HG03432 (cell line): ENCODE measurements around the gene TMPRSS2.

Source experiments
- ATAC-seq: cut with Tn5 transposase; IDR thresholded peaks from one replicate; pipeline ENCODE4 v1.9.1; 2021; ENCODE audit warnings: mild to moderate bottlenecking, moderate library complexity; ENCODE audit not compliant: unreplicated experiment

The TMPRSS2 gene

DNA sequence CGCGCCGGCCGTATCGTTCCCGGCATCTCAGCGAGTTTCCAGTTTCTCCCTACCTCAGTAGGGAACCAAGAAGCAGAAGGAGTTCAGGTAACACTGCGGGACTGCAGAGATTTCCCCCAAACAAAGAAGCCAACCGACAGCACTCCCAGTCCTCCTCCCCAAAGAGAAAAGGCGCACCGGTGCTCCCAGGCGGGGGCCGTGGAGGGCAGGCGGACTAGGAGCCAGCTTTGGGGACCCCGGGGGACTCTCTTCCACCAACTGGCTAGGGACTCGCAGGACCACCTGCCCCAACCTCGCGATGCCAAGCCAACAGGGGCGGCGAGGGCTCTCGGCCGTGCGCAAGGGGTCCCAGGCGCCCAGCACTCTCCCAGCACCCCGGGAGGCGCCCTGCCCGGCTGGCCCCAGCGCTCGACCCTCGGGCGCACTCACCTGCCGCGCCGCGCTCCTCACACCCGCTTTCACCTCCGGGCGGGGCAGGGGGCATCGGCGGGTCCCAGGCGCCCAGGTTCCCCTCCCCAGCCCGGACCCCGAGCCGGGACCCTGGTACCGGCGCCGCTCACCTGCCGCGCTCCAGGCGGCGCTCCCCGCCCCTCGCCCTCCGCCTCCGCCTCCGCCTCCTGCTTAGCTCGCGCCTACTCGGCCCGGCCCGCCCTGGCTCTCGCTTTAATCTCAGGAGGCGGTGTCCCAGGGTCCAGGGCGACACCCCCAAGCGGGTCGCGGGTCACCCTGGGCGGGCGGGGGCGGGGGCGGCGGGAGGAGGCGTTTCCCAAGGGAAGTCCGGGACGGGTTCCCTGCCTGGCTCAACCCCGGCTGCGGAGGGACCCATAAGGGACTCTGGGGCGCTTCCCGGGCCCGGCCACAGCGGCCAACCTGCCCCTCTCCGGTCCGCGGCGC, at the start of gene TMPRSS2:
Gene TMPRSS2, minus strand, starts transcription at position 638 of the 894 bp plus-strand sequence. CDS start 10,025 bp downstream, outside the sequence.
- no peak for ATAC-seq

DNA sequence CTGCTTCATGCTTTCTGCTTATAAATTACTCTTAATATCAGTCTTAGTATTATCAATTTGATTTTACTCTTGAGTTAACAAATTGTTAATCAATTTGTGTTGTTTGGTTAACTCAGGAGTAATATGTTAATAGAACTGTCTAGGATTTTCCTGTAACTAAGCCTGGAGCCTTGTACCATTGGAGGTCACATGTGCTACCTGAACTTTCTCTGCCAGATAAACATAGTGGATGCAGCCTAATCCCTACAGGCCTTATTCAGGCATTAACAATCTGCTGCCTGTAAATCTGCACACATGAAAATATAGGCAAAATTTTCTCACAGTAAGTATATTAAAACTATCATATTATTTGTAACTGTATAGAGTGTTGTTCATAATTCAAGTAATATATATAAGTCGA, 47.1 kb upstream of the TMPRSS2 start:
- ATAC-seq: no peak

DNA sequence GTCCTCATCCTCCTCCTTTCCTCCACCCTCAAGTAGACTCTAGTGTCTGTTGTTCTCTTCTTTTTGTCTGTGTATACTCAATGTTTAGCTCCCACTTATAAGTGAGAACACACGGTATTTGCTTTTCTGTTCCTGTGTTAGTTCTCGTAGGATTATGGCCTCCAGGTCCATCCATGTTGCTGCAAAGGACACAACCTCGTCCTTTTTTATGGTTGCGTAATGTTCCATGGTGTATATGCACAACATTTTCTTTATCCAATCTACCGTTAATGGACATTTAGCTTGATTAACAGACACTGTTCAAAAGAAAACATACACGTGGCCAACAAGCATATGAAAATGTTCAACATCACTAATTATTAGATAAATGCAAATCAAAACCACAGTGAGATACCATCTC, 44.3 kb upstream of the TMPRSS2 start:
- ATAC-seq: no peak

DNA sequence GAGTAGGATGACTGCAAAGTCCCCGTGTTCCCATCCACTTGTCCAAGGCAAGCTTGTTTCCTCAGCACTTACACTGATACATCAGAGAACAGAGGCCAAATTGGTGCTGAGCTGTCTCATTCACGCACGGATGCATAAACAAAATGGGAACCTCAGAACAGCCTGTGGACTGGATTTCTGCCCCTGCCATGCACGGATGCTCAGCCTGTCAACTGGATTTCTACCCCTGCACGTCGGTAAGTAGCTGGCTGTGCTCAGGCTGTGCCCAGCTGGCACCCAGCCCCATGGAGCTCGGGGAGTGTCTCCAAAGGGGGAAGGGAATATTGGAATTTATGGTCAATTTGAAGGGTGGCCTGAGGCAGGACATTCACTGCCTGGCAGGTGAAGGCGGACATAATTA, 40.8 kb upstream of the TMPRSS2 start:
- ATAC-seq: no peak

DNA sequence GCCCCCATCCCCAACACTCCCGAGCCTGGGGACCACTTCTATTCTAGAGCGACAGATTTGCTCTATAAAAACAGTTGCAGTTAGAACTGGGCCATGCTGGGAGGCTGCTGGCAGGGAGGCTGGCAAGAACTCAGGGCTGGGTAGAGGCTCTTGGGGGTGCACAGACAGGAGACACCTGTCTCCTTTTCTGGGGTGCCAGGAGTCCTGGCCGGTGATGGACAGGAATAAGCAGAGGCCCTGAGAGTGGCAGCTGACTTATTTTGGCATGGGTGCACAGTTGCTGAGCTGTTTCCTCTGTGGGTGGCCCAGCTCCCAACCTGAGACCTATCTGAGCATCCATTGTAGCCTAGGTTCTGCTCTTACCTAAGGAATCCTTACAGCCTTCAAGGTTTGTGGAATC, 39.2 kb upstream of the TMPRSS2 start:
- ATAC-seq: no peak

DNA sequence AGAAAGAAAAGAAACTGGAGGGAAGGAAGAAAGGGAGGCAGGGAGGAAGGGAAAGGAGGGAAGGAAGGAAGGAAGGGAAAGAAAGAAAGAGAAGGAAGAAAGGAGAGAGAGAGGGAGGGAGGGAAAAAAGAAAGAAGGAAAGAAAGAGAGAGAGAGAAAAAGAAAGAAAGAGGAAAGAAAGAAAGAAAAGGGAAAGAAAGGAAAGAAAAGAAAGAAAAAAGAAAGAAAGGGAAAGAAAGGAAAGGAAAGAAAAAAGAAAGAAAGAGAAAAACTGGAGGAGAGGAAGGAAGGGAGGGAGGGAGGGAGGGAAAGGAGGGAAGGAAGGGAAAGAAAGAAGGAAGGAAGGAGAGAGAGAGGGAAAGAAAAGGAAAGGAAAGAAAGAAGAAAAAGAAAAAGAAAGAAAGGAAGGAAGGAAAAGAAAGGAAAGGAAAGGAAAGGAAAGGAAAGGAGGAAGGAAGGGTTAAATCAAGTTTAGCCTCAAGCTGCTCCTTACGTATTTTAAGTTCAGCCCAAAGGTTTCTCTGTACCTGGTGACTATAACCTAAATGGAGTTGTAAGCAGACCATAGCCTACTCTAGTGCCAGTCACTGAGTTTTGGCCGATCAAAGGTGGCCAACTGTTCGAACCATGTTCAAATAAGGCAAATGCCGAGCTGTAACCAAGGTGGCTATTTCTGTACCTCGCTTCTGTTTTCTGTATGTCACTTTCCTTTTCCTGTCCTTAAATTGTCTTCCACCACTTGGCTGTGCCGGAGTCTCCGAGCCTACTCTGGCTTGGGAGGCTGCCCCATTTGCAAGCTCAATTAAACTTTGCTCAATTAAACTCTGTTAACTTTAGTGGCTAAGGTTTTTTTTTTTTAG, 37.8 kb upstream of the TMPRSS2 start:
- no peak for ATAC-seq

DNA sequence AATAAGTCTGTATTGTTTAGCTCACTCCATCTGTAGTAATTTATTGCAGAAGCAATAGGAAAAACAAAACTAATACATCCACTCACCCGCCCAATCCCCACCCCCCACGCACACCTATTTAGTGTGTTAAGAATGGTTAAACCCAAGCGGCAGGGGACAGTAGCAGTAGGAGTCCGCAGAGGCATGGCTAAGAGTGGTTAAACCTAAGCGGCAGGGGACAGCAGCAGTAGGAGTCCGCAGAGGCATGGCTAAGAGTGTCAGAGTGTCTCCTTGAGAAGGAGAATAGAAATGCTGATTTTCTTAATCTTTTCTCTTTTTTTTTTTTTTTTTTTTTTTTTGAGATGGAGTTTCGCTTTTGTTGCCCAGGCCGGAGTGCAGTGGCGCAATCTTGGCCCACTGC, 34.8 kb upstream of the TMPRSS2 start:
- ATAC-seq: no peak

- no peak for ATAC-seq
Observed at GRCh38 chr21:41537356-41537755, 29.4 kb upstream of the TMPRSS2 start.

DNA sequence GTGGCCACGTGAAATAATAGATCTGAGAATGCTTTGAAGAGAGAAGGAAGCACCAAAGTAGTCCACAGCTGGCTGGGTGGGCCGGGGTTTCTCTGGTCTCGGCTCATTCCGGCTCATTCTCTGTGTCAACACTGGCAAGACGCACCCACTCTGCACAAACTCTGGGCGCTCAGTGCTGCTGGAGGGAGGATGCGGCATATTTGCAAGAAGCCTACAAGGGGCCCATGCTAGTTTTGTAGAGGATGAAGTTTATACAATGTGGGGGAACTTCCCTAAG, 28.8 kb upstream of the TMPRSS2 start:
- no peak for ATAC-seq

DNA sequence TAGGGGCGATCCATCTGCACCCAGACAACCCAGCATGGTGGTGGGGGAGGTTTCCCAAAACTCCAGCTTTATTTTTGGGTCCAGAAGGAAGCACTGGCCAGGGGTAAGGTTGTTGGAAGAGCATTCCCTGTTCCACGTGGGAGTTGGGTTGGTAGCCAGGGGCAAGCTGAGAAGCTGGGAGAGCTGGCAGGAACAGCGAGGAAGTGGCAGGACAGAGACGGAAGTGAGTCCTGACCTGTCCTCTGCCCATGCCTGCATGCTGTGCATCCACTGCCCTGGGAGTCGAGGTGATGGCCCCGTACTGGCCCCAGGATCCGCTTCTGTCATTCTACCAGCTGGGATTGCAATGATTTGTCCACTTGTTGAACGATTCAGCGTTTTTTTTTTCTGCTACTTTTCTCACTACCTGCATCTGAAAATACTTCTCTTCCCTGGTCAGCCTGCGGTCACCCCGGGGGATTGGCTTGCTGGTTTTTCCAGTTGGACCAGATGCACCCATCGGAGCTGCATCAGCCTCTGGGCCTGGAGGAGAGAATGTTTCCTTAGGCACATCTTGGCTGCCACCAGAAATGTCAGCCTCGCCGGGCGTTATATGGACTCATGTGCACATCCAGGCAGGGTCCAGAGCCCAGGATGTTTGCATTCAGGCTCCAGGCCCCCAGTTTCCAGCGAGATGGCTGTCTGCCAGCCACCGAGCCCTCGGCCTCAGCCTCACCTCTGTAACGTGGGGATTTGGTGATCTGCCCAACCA, 28.3 kb upstream of the TMPRSS2 start:
- no peak for ATAC-seq

DNA sequence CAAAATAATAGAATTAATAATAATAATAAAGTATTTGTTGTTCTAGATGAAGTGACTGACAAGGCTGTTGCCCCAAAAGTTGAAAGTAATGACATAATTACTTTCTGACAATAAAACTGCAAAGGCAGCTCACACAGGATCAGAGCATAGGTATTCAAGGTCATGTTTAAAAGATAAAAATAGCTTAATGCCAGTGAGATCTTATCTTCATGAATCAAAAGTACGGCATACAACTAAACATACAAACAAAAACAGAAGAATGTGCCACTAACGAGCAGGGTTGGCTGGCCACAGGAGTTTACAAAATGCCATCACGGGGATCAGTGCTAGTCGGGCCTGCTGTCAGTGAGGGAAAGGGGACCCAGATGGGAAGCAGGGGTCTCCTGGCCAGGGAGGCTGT, 22.4 kb upstream of the TMPRSS2 start:
- ATAC-seq: no peak

- ATAC-seq: no peak
Observed at GRCh38 chr21:41529769-41530168, 21.8 kb upstream of the TMPRSS2 start.

GRCh38 chr21:41526478-41527087, 18.6 kb upstream of the TMPRSS2 start:
- no peak for ATAC-seq

DNA sequence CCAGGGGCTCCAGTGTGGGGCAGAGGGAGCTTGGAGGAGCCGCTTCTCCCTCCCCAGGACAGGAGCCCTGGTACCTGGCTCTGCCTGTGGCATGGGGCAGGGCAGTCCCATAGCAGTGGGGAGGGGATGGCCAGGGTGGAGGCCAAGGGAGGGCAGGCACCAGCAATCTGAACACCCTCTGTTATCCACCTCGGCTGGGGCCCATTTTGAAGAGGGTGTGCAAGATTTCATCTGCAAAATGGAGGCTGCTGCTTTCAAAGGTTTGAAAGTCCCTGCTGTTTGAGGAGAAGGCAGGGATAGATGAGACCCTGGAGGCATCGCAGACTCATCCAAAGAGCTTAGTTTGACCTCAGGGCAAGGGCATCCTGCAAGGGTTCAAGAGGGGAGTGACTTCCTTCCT, 15.2 kb upstream of the TMPRSS2 start:
- no peak for ATAC-seq

GRCh38 chr21:41521489-41522027, 13.6 kb upstream of the TMPRSS2 start:
- ATAC-seq: no peak

DNA sequence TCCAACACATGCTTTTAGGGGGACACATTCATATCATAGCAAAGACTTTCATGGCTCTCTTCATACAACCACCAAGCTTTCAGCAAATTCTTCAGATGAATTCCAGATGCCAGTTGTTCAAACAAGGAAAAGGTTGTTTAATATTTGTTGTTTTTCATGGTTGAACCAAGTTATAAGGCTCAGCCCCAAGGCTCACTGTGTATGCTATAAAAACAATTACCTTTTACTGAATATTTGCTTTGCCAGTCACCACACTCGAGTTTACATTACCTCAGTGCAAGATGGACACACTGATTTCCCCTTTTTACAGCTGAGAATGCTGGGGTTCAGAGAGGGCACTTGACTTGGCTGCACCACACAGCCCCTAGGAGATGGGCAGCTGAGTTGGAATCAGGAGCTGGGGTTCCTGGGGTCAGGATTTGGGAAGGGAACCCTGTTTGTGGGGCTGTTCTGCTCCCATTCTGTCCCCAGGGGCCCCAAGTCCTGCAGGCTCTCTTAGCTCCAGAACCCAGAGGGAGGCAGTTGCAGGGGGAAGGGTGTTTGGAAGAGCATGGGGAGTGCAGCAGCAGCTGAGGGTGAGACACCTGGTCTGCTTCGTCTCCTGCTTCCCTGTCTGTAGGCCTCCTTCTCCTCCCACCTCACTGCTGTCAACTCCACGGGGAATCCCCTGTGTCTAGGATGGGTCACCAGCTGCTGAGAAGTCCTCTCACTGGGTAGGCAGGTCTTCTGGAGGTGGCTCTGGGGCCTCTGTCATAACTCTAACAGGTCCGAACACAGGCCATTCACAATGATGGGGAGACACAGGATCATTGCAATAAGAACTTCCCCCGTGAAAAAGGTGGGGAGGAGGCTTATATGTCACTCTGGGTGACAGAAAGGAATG, 12.8 kb upstream of the TMPRSS2 start:
- ATAC-seq: no peak

GRCh38 chr21:41519806-41520559, 12.0 kb upstream of the TMPRSS2 start:
- ATAC-seq: no peak

GRCh38 chr21:41518757-41519156, 10.8 kb upstream of the TMPRSS2 start:
- ATAC-seq: no peak

DNA sequence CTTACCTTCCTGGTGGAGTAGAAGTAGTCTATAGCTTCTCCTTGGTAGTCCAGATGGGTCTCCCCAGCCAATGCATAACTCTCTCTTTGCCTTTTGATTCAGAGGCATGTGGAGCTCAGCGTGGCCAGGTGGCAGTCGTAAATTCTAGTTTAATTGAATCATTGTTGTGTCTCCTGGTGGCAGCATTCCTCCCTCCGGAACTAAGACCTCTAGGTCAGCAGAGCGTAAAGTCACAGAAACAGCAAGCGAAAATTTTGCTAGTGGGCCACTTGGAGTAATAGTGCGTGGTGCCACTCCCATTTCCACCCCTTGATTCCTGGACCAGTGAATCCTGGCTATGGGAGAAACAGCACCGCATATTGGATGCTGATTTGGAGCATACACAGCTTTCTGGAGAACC, 3.9 kb upstream of the TMPRSS2 start:
- no peak for ATAC-seq
